VCaP (cell line): ENCODE results near the gene OOSP1.
"Not testable (repeated sequence)": the region's sequence is repeated elsewhere in the genome, so short reads cannot be mapped to it uniquely, and the experiment has no call there.

Experiments
- H3K27ac ChIP-seq: fragments of 450-650 bp; 2 replicates; pipeline ENCODE4 v1.5.1; 2017
- TF ChIP-seq, protein P1 (sequence below): fragments of 450-650 bp; conservative IDR thresholded peaks from 2 replicates; pipeline ENCODE4 v1.5.1; 2017; ENCODE audit warnings: mild to moderate bottlenecking, moderate library complexity

Gene OOSP1

DNA sequence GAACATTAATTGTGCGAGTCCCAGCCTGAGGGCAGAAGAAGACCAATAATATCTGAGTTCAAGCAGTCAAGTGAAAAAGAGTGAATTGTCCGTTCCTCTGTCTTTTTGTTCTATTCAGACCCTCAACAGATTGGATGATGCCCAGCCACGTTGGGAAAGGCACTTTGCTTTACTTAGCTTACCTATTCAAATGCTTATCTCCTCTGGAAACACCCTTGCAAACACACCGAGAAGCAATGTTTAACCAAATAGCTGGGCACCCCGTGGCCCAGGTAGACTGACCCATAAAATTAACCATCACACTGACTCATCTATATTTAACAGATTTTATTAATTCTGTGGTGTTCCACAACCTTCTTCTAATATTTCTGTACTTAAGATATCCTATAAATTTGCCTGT is 34.9 kb downstream of the OOSP1 start:
- TF ChIP-seq, protein P1, sequence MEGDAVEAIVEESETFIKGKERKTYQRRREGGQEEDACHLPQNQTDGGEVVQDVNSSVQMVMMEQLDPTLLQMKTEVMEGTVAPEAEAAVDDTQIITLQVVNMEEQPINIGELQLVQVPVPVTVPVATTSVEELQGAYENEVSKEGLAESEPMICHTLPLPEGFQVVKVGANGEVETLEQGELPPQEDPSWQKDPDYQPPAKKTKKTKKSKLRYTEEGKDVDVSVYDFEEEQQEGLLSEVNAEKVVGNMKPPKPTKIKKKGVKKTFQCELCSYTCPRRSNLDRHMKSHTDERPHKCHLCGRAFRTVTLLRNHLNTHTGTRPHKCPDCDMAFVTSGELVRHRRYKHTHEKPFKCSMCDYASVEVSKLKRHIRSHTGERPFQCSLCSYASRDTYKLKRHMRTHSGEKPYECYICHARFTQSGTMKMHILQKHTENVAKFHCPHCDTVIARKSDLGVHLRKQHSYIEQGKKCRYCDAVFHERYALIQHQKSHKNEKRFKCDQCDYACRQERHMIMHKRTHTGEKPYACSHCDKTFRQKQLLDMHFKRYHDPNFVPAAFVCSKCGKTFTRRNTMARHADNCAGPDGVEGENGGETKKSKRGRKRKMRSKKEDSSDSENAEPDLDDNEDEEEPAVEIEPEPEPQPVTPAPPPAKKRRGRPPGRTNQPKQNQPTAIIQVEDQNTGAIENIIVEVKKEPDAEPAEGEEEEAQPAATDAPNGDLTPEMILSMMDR, result no peak

DNA sequence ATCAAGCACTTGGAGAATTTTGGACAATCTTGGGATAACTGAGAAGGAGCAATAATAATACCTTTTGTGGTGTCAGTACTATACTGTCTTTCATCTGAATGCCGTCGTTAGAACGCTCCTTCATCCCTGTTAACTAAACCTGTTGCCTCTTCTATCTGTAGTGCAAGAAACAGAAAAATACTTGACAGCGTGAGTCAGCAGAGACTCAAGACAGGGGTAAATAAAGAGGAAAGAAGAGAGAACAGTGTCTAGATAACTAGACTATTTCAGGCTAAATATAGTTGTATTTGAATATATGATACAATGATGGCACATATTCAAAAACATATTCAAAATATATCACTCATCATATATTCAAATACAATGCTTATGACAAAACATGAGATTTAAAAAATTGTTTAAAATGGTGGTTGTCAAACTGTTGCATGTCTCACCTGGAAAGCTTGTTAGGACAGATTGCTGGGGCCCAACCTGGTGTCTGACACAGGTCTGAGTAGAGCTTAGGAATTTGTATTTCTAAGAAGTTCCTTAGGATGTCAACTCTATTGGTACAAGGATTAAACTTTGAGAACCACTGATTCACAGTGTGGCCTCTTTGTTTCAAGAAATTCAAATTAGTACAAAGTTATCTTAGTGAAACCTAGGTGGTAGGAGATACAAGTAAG is 43.0 kb downstream of the OOSP1 start:
- H3K27ac ChIP-seq, result no peak overlapping the region
- TF ChIP-seq, protein P1, result no peak

More for the DNA sequence above, 34.9 kb downstream of the OOSP1 start:
- no peak overlapping the region for H3K27ac ChIP-seq

DNA sequence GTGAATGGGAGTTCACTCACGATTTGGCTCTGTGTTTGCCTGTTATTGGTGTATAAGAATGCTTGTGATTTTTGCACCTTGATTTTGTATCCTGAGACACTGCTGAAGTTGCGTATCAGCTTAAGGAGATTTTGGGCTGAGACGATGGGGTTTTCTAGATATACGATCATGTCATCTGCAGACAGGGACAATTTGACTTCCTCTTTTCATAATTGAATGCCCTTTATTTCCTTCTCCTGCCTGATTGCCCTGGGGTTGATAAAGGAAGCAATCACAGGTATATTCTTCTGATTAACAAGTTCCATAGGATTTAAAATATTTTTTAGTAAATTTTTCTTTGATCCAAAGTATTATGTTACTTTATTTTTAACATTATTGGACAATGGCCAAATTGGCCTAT is 43.8 kb downstream of the OOSP1 start:
- H3K27ac ChIP-seq, result not testable (repeated sequence)

DNA sequence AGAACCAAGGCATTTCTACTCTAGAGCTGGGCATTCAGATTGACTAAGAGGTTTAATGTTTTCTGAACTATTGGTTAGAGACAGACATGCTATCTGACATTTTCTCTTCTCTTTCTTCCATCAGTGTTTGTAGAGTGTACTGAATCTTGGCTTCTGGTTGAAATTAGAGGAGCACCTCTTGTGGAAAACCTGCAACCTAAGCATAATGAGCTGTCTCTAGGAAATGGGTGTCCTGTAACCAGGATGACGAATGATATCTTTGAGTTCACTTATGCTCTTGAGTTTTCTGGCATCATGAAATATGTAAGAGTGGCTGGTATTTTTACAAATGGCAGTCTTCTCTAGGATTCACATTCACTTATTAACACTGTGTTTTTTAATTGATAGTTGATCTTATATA is 45.0 kb downstream of the OOSP1 start:
- no peak overlapping the region for H3K27ac ChIP-seq
- TF ChIP-seq, protein P1, result no peak

DNA sequence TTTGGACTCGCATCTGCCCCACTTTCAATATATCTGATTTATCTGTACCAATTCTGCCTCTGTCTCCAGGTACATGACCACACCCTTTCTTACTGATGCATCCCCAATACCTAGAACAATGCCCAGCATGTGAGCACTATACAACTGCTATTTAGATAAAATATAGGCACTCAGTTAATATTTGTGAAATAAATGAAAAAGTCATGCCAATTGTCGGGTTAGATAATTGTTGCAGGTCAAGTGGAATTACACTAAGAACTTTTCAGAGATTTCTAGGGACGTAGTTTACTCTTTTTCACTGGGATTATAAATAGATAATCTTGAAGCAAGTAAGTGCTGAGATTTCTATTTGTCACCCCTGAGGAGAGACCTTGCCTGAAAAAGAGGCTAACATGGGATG is 46.1 kb downstream of the OOSP1 start:
- no peak overlapping the region for H3K27ac ChIP-seq
- TF ChIP-seq, protein P1, result no peak

DNA sequence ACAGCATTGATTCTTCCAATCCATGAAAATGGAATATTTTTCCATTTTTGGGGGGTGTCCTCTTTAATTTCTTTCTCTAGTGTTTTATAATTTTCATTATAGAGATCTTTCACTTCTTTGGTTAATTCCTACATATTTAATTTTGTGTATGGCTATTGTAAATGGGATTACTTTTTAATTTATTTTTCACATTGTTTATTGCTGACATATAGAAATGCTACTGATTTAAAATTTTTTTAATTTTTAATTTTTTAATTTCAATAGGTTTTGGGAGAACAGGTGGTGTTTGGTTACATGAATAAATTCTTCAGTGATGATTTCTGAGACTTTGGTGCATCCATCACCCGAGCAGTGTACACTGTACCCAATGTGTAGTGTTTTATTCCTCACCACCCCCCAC is 52.2 kb downstream of the OOSP1 start:
- TF ChIP-seq, protein P1, result no peak

DNA sequence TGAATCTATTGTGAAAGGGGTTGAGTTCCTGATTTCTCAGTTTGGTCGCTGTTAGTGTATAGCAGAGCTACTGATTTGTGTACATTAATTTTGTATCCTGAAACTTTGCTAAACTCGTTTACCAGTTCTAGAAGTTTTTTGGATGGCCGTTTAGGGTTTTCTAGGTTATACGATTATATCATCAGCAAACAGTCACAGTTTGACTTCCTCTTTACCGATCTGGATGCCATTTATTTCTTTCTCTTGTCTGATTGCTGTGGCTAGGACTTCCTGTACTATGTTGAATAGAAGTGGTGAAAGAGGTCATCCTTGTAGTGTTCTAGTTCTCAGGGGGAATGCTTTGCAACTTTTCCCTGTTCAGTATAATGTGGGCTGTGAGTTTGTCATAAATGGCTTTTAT is 54.2 kb downstream of the OOSP1 start:
- H3K27ac ChIP-seq, result no peak overlapping the region
- TF ChIP-seq, protein P1, result no peak

More for the DNA sequence above, 52.2 kb downstream of the OOSP1 start:
- H3K27ac ChIP-seq, result no peak overlapping the region

DNA sequence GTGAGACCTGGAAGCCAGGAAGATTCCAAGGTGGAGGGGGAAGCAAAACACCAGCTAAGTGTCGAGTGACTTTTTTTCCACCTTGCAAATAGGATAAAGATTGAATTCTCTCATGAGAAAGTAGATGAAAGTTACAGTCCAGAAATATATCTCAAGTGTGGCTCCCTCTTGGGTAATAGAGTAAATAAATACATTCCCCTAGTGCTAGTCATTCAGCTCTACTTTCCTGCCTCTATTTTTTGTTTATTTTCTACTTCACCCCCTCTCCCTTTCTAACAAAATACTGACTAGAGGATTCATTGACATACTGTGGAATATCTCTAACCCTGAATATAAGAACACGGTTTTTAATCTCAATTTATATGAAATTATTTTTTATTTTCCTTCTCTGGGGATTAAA is 59.6 kb downstream of the OOSP1 start:
- no peak overlapping the region for H3K27ac ChIP-seq
- TF ChIP-seq, protein P1, result no peak
